HepG2 (cell line): ENCODE measurements around the gene SDC1. TPM values are rescaled to one million over a fixed set of nuclear protein-coding genes. Genes with fewer than 3 reads are reported as not detected.
A peak's percentile ranks its signal among the peaks of the same experiment; 100 is the strongest.

Source experiments
- ADNP ChIP-seq: sonication (generic); formaldehyde crosslinking; IDR thresholded peaks from 2 replicates; pipeline ENCODE4 v1.4.0; 2020; ENCODE audit warnings: missing genetic modification reagents
- ARID5B ChIP-seq: IDR thresholded peaks from 2 replicates; pipeline ENCODE4 v1.4.0; 2020; ENCODE audit warnings: mild to moderate bottlenecking, missing genetic modification reagents
- CSRNP1 ChIP-seq: sonication (generic); formaldehyde crosslinking; IDR thresholded peaks from 2 replicates; pipeline ENCODE4 v1.8.1; 2023; ENCODE audit warnings: mild to moderate bottlenecking, missing genetic modification reagents
- E2F2 ChIP-seq: sonication (generic); formaldehyde crosslinking; IDR thresholded peaks from 2 replicates; pipeline ENCODE4 v1.4.0; 2020; ENCODE audit warnings: missing genetic modification reagents, borderline replicate concordance
- ELF3 ChIP-seq: IDR thresholded peaks from 2 replicates; pipeline ENCODE4 v1.6.1; 2016; ENCODE audit warnings: missing genetic modification reagents, missing compliant biosample characterization
- GTF3A ChIP-seq: sonication (generic); formaldehyde crosslinking; conservative IDR thresholded peaks from 2 replicates; pipeline ENCODE4 v1.4.0; 2020; ENCODE audit warnings: mild to moderate bottlenecking, missing genetic modification reagents
- HOXA3 ChIP-seq: sonication (generic); formaldehyde crosslinking; IDR thresholded peaks from 2 replicates; pipeline ENCODE4 v1.5.0; 2020; ENCODE audit warnings: missing genetic modification reagents
- RCOR2 ChIP-seq: IDR thresholded peaks from 2 replicates; pipeline ENCODE4 v1.6.1; 2016; ENCODE audit warnings: missing biosample characterization, missing genetic modification reagents
- RXRA ChIP-seq: sonication (generic); formaldehyde crosslinking; IDR thresholded peaks from 2 replicates; pipeline ENCODE4 v1.5.1; 2020; ENCODE audit warnings: missing genetic modification reagents
- SMAD9 ChIP-seq: sonication (generic); formaldehyde crosslinking; IDR thresholded peaks from 2 replicates; pipeline ENCODE4 v1.5.1; 2020; ENCODE audit warnings: mild to moderate bottlenecking, missing genetic modification reagents
- YEATS2 ChIP-seq: sonication (generic); formaldehyde crosslinking; IDR thresholded peaks from 2 replicates; pipeline ENCODE4 v1.4.0; 2020; ENCODE audit warnings: missing genetic modification reagents, borderline replicate concordance
- ZNF251 ChIP-seq: sonication (generic); formaldehyde crosslinking; IDR thresholded peaks from 2 replicates; pipeline ENCODE4 v1.9.0; 2021; ENCODE audit warnings: mild to moderate bottlenecking, missing genetic modification reagents
- ZNF574 ChIP-seq: sonication (generic); formaldehyde crosslinking; IDR thresholded peaks from 2 replicates; pipeline ENCODE4 v1.4.0; 2020; ENCODE audit warnings: missing genetic modification reagents
- polyA plus RNA-seq, 8 experiments: library from polyadenylated mRNA; depleted of rRNA in 3 of 8; stranded (reverse) in 7 of 8; unstranded in 1 of 8; fragments of >200 nt; fragmentation: Illumina TruSeq in 4 of 8; extraction: Trizol in 4 of 8; gene quantifications; 2 replicates each; pipeline versions ENCODE4 v1.2.1 to v1.2.3, GENCODE V29; 2011 to 2016; ENCODE audit warnings: low read depth in 4 of 8, missing spikeins in 1 of 8, mixed read lengths in 1 of 8; ENCODE audit not compliant: insufficient read depth in 1 of 8
- total RNA-seq, 5 experiments: library from RNA; depleted of rRNA; stranded (reverse); fragments of >200 nt; fragmentation: Illumina TruSeq; extraction: Trizol; gene quantifications; 2 replicates each; pipeline ENCODE4 v1.2.3, GENCODE V29; 2016; ENCODE audit warnings: low read depth in 1 of 5

Gene SDC1
- total and polyA plus RNA-seq, 2 of the 13 experiments (the other 11 are each of a cell fraction or from before 2014, with no cell fraction given): 108 to 119 TPM

- TF ChIP-seq ARID5B: 0 out of 2 replicates have a peak, but pooled peaks have one; percentile 21
- no peak for TF ChIP-seq HOXA3 (CRISPR knock-in tag)
- TF ChIP-seq ADNP (CRISPR knock-in tag): 0 out of 2 replicates have a peak, but pooled peaks have one; percentile 20
- TF ChIP-seq ZNF574 (CRISPR knock-in tag): 0 out of 2 replicates have a peak, but pooled peaks have one; percentile 43
- 0 out of 2 replicates have a peak, but pooled peaks have one; percentile 42 for TF ChIP-seq YEATS2 (CRISPR knock-in tag)
- TF ChIP-seq ZNF251 (CRISPR knock-in tag): no peak
- TF ChIP-seq E2F2 (CRISPR knock-in tag): no peak
- TF ChIP-seq ELF3 (CRISPR knock-in tag): 0 out of 2 replicates have a peak, but pooled peaks have one; percentile 25
- TF ChIP-seq RXRA (CRISPR knock-in tag): peak; percentile 40; the same call in 1 of the 2 replicates
- TF ChIP-seq RCOR2 (CRISPR knock-in tag): peak; percentile 17; the same call in 1 of the 2 replicates
- TF ChIP-seq SMAD9: no peak
- no peak for TF ChIP-seq GTF3A (CRISPR knock-in tag)
- TF ChIP-seq CSRNP1 (CRISPR knock-in tag): no peak
Measured at GRCh38 chr2:20182241-20182931, 42.5 kb downstream of the SDC1 start (continued).
